Esophagus squamous epithelium (tissue), 5 donors: ENCODE measurements around the gene STOX1. TPM values are rescaled to one million over a fixed set of nuclear protein-coding genes. Genes with fewer than 3 reads are reported as not detected.
A peak's percentile ranks its signal among the peaks of the same experiment; 100 is the strongest.

Experiments used
- DNase-seq: peaks from one replicate; lab custom pipeline; 2025; lab: John Stamatoyannopoulos, UW
- H3K27ac ChIP-seq, 4 donors: fragments of 200-600 bp; sonication (generic); one replicate each; pipeline ENCODE4 v1.5.1; 2016 to 2019; ENCODE audit warnings: mild to moderate bottlenecking in 1 of 4
- H3K27me3 ChIP-seq, 4 donors: fragments of 200-600 bp; sonication (generic); 1 replicate in 3 of 4; 2 replicates in 1 of 4; pipeline versions ENCODE4 v1.5.1 to v1.6.0; 2017 to 2021; ENCODE audit warnings: antibody characterized with exemption in 1 of 4
- H3K36me3 ChIP-seq, 3 donors: fragments of 200-600 bp; sonication (generic); one replicate each; pipeline ENCODE4 v1.5.1; 2016 to 2019
- H3K4me1 ChIP-seq, 3 donors: fragments of 200-600 bp; sonication (generic); one replicate each; pipeline ENCODE4 v1.5.1; 2017 to 2019
- H3K4me3 ChIP-seq, 4 donors: fragments of 200-600 bp; sonication (generic); 1 replicate in 3 of 4; 2 replicates in 1 of 4; pipeline ENCODE4 v1.5.1; 2016 to 2019; ENCODE audit warnings: mild to moderate bottlenecking in 2 of 4, moderate library complexity in 1 of 4
- H3K9me3 ChIP-seq, 3 donors: fragments of 200-600 bp; sonication (generic); one replicate each; pipeline ENCODE4 v1.5.1; 2016 to 2019
- POLR2A ChIP-seq, 4 donors: fragments of 450-650 bp; IDR thresholded peaks; one replicate each; pipeline ENCODE4 v1.6.1; 2017; ENCODE audit warnings: antibody characterized with exemption in 4 of 4, mild to moderate bottlenecking in 4 of 4, moderate library complexity in 3 of 4
- WGBS, 2 donors: methylation state at CpG; one replicate each; pipeline ENCODE4 v1.1.5; 2018; 5-methylcytosine and 5-hydroxymethylcytosine counted together
- intact Hi-C: fragments of 100-400 bp; cut with DNase I; formaldehyde crosslinking; loops from one replicate; pipeline ENCODE4 v1.15.0; 2022
- total RNA-seq, 4 donors: library from RNA; depleted of rRNA; stranded (reverse); fragments of >200 nt; gene quantifications; one replicate each; pipeline ENCODE4 v1.1.0, GENCODE V29; 2016
- TF ChIP-seq, protein P1 (sequence below), 6 experiments: fragments of 450-650 bp in 4 of 6; fragments of 200-600 bp in 2 of 6; sonication (generic) in 2 of 6; IDR thresholded peaks; one replicate each; pipeline ENCODE4 v1.5.1; 2016 to 2019; ENCODE audit warnings: antibody characterized with exemption in 6 of 6, mild to moderate bottlenecking in 4 of 6, moderate library complexity in 4 of 6
- donor health status: DM: yes; HTN: yes; CAD: no.

Gene STOX1
- total RNA-seq, 4 donors from 2014 or later: 0.19 to 2.1 (median 1.5) TPM

DNA sequence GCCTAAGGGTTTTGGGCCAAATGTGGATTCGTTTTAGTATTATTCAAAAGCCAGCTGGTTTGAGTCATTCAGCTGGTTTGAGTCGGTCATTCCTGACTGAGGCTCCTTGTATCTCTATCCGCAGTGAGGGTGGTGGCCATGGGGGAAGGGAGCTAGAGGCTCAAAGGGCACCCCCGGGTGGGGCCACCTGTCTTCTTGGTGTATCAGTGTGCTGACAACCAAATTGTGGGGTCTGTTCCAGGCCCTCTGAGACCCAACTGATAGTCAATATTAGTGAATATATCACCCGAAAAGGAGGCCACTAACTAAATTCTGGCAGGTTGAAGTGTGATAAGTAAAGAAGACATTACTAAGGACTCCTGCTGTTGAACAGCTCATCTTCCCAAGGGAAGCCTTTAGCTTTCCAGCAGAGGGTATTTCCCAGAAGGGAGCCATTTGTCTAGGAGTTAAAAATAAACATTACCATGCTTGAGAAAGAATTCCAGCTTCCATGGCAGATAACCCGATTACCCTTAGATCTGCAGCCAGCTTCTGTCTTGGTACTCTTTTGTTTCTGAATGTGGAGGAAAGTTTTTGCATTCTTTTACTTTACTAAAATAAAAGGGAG, 43.9 kb downstream of the STOX1 start:
- no peaks in the 10 kb centered on the region for H3K27me3 ChIP-seq
- intact Hi-C loops: no loop called here
- WGBS, 2 donors: 44 to 51% methylated on average over 6 of the region's 6 CpGs
- H3K4me1 ChIP-seq: peaks cover 0 to 35% (median 13%) of the 10 kb centered on the region in 3 donors
- DNase-seq: no peak
- H3K4me3 ChIP-seq: no peak overlapping the region
- peak overlapping the region; percentile 37 to 78 (median 71) for H3K27ac ChIP-seq
- no peaks in the 10 kb centered on the region for H3K9me3 ChIP-seq
- TF ChIP-seq POLR2A (IDR thresholded peaks at IDR 0.05): no peak
- TF ChIP-seq, protein P1, sequence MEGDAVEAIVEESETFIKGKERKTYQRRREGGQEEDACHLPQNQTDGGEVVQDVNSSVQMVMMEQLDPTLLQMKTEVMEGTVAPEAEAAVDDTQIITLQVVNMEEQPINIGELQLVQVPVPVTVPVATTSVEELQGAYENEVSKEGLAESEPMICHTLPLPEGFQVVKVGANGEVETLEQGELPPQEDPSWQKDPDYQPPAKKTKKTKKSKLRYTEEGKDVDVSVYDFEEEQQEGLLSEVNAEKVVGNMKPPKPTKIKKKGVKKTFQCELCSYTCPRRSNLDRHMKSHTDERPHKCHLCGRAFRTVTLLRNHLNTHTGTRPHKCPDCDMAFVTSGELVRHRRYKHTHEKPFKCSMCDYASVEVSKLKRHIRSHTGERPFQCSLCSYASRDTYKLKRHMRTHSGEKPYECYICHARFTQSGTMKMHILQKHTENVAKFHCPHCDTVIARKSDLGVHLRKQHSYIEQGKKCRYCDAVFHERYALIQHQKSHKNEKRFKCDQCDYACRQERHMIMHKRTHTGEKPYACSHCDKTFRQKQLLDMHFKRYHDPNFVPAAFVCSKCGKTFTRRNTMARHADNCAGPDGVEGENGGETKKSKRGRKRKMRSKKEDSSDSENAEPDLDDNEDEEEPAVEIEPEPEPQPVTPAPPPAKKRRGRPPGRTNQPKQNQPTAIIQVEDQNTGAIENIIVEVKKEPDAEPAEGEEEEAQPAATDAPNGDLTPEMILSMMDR (IDR thresholded peaks at IDR 0.05): no peak
- no peaks in the 10 kb centered on the region for H3K36me3 ChIP-seq

- Histone ChIP-seq H3K36me3 (no peaks in the 10 kb centered on the region), H3K27ac (peak overlapping the region; percentile 37 to 78 (median 71))
- no peak for DNase-seq
These were observed 44.5 kb downstream of the STOX1 start for GRCh38 chr10:68871731-68872342.

DNA sequence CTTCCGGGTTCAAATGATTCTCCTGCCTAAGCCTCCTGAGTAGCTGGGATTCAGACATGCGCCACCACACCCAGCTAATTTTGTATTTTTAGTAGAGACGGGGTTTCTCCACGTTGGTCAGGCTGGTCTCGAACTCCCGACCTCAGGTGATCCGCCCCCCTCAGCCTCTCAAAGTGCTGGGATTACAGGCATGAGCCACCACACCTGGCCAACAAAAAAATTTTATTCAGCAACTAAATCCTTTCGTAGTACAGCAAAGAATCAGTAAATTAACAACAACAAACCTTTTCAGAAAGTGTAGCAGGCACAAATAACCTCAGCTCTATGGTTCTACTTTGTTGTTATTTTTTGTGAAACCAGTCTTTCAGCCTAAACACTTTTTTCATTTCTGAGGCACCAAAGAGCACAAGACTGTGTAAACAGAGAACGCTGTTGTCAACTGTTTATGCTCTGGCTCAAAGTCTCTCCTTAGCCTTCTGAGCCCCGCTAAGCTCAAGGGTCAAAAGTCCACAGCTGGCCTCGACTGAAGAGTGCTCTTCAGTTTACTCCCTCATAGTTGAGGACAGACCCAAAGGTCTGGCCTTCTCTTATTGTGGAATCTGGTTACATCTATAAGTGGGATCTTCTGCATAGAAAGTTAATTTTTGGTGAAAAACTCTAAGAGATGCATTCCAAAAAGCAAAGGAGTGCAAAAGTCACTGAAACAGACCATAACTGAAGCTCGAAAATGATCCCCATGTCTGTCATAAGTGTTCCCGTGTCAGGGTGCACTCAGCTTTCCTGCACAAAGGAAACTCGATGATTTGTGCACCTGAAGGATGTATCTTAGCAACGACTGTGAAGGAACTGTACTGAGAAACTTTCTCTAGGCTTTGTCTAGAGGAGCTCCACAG, 49.2 kb downstream of the STOX1 start:
- Histone ChIP-seq H3K27me3 (no peaks in the 10 kb centered on the region), H3K4me1 (peaks cover 0 to 23% (median 1%) of the 10 kb centered on the region in 3 donors), H3K36me3 (no peaks in the 10 kb centered on the region), H3K9me3 (no peaks in the 10 kb centered on the region), H3K4me3 (no peak overlapping the region), H3K27ac (peak overlapping the region in 3 of 4 donors; percentile 30 to 61 (median 35))
- WGBS, 2 donors: 58% methylated on average over 13 to 15 of the region's 15 CpGs
- no peak for TF ChIP-seq POLR2A (IDR thresholded peaks at IDR 0.05)
- TF ChIP-seq, protein P1 (IDR thresholded peaks at IDR 0.05): no peak
- DNase-seq: no peak
- intact Hi-C loops: no loop called here

More at GRCh38 chr10:68871731-68872342, 44.5 kb downstream of the STOX1 start:
- WGBS, 2 donors: 28 to 33% methylated on average over 5 of the region's 5 CpGs
- intact Hi-C loops: no loop called here
- H3K27me3 ChIP-seq: no peaks in the 10 kb centered on the region
- TF ChIP-seq, protein P1 (IDR thresholded peaks at IDR 0.05): no peak
- TF ChIP-seq POLR2A (IDR thresholded peaks at IDR 0.05): no peak
- no peak overlapping the region for H3K4me3 ChIP-seq
- no peaks in the 10 kb centered on the region for H3K9me3 ChIP-seq
- peaks cover 0 to 41% (median 13%) of the 10 kb centered on the region in 3 donors for H3K4me1 ChIP-seq

- TF ChIP-seq, protein P1 (IDR thresholded peaks at IDR 0.05): no peak
- no peak for TF ChIP-seq POLR2A (IDR thresholded peaks at IDR 0.05)
- intact Hi-C loops: no loop called here
- H3K36me3 ChIP-seq: no peaks in the 10 kb centered on the region
- H3K27ac ChIP-seq: no peak overlapping the region
- no peaks in the 10 kb centered on the region for H3K9me3 ChIP-seq
- no peak for DNase-seq
- peaks cover 0 to 16% (median 0%) of the 10 kb centered on the region in 3 donors for H3K4me1 ChIP-seq
- no peak overlapping the region for H3K4me3 ChIP-seq
- no peaks in the 10 kb centered on the region for H3K27me3 ChIP-seq
- WGBS, 2 donors: 83 to 90% methylated on average over 1 of the region's 1 CpG
These were observed 50.3 kb downstream of the STOX1 start for GRCh38 chr10:68877482-68878110.
